A549 (cell line): ENCODE data around the gene KCNMA1.

Source experiments
- BCL3 ChIP-seq: fragments of >200 bp; sonication (Bioruptor Twin); formaldehyde crosslinking; IDR thresholded peaks from 3 replicates; pipeline ENCODE4 v1.6.1; 2016
- CTCF ChIP-seq: fragments of >200 bp; sonication (Bioruptor Twin); formaldehyde crosslinking; IDR thresholded peaks from 3 replicates; pipeline ENCODE4 v1.5.1; 2016
- E2F6 ChIP-seq: IDR thresholded peaks from 2 replicates; pipeline ENCODE4 v1.6.1; 2012; ENCODE audit warnings: low read depth, borderline replicate concordance
- EP300 ChIP-seq, 2 experiments: fragments of >200 bp; sonication (Bioruptor Twin); formaldehyde crosslinking; IDR thresholded peaks; 2 replicates in 1 of 2; 3 replicates in 1 of 2; pipeline ENCODE4 v1.6.1; 2016 to 2017
- FOSL2 ChIP-seq, 2 experiments: fragments of 450-650 bp in 1 of 2; fragments of >200 bp in 1 of 2; sonication (Bioruptor Twin) in 1 of 2; formaldehyde crosslinking; IDR thresholded peaks; 2 replicates each; pipeline versions ENCODE4 v1.5.0 to v1.6.1; 2016 to 2020; ENCODE audit warnings: mild to moderate bottlenecking in 1 of 2, moderate library complexity in 1 of 2
- KDM5A ChIP-seq: fragments of 200-600 bp; sonication (generic); IDR thresholded peaks from 2 replicates; pipeline ENCODE4 v1.6.1; 2016; ENCODE audit warnings: antibody characterized with exemption, mild to moderate bottlenecking
- MAX ChIP-seq: IDR thresholded peaks from 2 replicates; pipeline ENCODE4 v1.6.1; 2012
- MYC ChIP-seq: IDR thresholded peaks from 2 replicates; pipeline ENCODE4 v1.6.1; 2012; ENCODE audit warnings: mild to moderate bottlenecking, inconsistent platforms, low read length, improper control_type of control experiment, borderline replicate concordance
- PBX3 ChIP-seq: IDR thresholded peaks from 2 replicates; pipeline ENCODE4 v1.6.1; 2012
- POLR2A ChIP-seq: IDR thresholded peaks from 2 replicates; pipeline ENCODE4 v1.6.1; 2012; ENCODE audit warnings: mild to moderate bottlenecking, low read length
- REST ChIP-seq: fragments of 200-600 bp; sonication (generic); IDR thresholded peaks from 2 replicates; pipeline ENCODE4 v1.6.1; 2016; ENCODE audit warnings: antibody characterized with exemption, mild to moderate bottlenecking, moderate library complexity
- USF2 ChIP-seq: fragments of 450-650 bp; IDR thresholded peaks from 2 replicates; pipeline ENCODE4 v1.6.1; 2014; ENCODE audit warnings: antibody characterized with exemption
- ZFP36 ChIP-seq: fragments of 450-650 bp; IDR thresholded peaks from 2 replicates; pipeline ENCODE4 v1.6.1; 2014; ENCODE audit warnings: borderline replicate concordance; ENCODE audit not compliant: partially characterized antibody

- no peak for TF ChIP-seq CTCF
- no peak for TF ChIP-seq FOSL2 (IDR thresholded peaks at IDR 0.05)
- no peak for TF ChIP-seq FOSL2 (CRISPR knock-in tag; IDR thresholded peaks at IDR 0.05)
- TF ChIP-seq REST = no peak
- TF ChIP-seq BCL3 = no peak
- TF ChIP-seq MAX = no peak
- TF ChIP-seq ZFP36 = no peak
- no peak for TF ChIP-seq EP300 (IDR thresholded peaks at IDR 0.05)
- no peak for TF ChIP-seq USF2
- no peak for TF ChIP-seq KDM5A
- no peak for TF ChIP-seq MYC
- no peak for TF ChIP-seq PBX3
- no peak for TF ChIP-seq E2F6
- no peak for TF ChIP-seq POLR2A
These were observed 392.9 kb downstream of the KCNMA1 start for GRCh38 chr10:77244746-77245145.
